SK-N-SH (cell line): ENCODE data around the gene MARF1. TPM values are rescaled to one million over a fixed set of nuclear protein-coding genes. Genes with fewer than 3 reads are reported as not detected.
"Not testable (repeated sequence)": the region's sequence is repeated elsewhere in the genome, so short reads cannot be mapped to it uniquely, and the experiment has no call there.

ENCODE experiments used
- CTCF ChIA-PET: fragments of 300-600, 350-600 bp; formaldehyde crosslinking; extraction: SDS; loops from one replicate; lab custom pipeline; 2021; lab: Yijun Ruan, JAX
- POLR2A ChIA-PET: fragments of 350-600 bp; sonication (Branson Sonifier 250); formaldehyde crosslinking; extraction: SDS; loops from one replicate; lab custom pipeline; 2020; ENCODE audit warnings: antibody characterized with exemption, inconsistent platforms; lab: Yijun Ruan, JAX
- DNase-seq: peaks from one replicate; pipeline ENCODE4 v3.0.0; 2012
- H2AFZ ChIP-seq: fragments of 200-600 bp; sonication (generic); 2 replicates; pipeline ENCODE4 v1.8.1; 2016; ENCODE audit warnings: antibody characterized with exemption, mild to moderate bottlenecking, low read depth
- H3F3A ChIP-seq: fragments of 200-600 bp; sonication (generic); replicated peaks from 2 replicates; pipeline ENCODE3; 2016; ENCODE audit warnings: antibody characterized with exemption, mild to moderate bottlenecking; ENCODE audit not compliant: insufficient read depth
- H3K27ac ChIP-seq, 2 experiments: fragments of 200-500 bp in 1 of 2; fragments of 200-600 bp in 1 of 2; sonication (Bioruptor generic) in 1 of 2; sonication (generic), shearing (Covaris generic) in 1 of 2; 2 replicates each; pipeline versions ENCODE4 v1.5.1 to v1.6.1; 2014 to 2016; ENCODE audit warnings: low read depth in 2 of 2, inconsistent platforms in 1 of 2, low read length in 1 of 2, mild to moderate bottlenecking in 1 of 2, mixed read lengths in 1 of 2
- H3K27me3 ChIP-seq: fragments of 200-600 bp; sonication (generic), shearing (Covaris generic); 2 replicates; pipeline ENCODE4 v1.6.1; 2016; ENCODE audit warnings: mixed run types; ENCODE audit not compliant: insufficient read depth
- H3K36me3 ChIP-seq, 2 experiments: fragments of 200-500 bp in 1 of 2; fragments of 200-600 bp in 1 of 2; sonication (Bioruptor generic) in 1 of 2; sonication (generic) in 1 of 2; replicated peaks in 1 of 2; 2 replicates each; pipeline versions ENCODE3 to v1.5.1; 2014 to 2016; ENCODE audit warnings: low read length in 1 of 2, mild to moderate bottlenecking in 1 of 2; ENCODE audit not compliant: insufficient read depth in 2 of 2, control insufficient read depth in 1 of 2
- H3K4me1 ChIP-seq, 2 experiments: fragments of 200-500 bp in 1 of 2; fragments of 200-600 bp in 1 of 2; sonication (Bioruptor generic) in 1 of 2; sonication (generic), shearing (Covaris generic) in 1 of 2; 2 replicates each; pipeline versions ENCODE4 v1.5.1 to v1.6.1; 2014 to 2016; ENCODE audit warnings: low read depth in 1 of 2, low read length in 1 of 2, mixed run types in 1 of 2; ENCODE audit not compliant: insufficient read depth in 2 of 2, control insufficient read depth in 1 of 2
- H3K4me2 ChIP-seq: fragments of 200-600 bp; sonication (generic), shearing (Covaris generic); 2 replicates; pipeline ENCODE4 v1.6.1; 2017; ENCODE audit warnings: mixed run types
- H3K4me3 ChIP-seq, 2 experiments: fragments of 200-500 bp in 1 of 2; fragments of 200-600 bp in 1 of 2; sonication (Bioruptor generic) in 1 of 2; sonication (generic), shearing (Covaris generic) in 1 of 2; 2 replicates each; pipeline versions ENCODE4 v1.5.1 to v1.8.1; 2014 to 2016; ENCODE audit warnings: low read depth in 2 of 2, inconsistent platforms in 1 of 2, low read length in 1 of 2, mild to moderate bottlenecking in 1 of 2, mixed read lengths in 1 of 2, moderate library complexity in 1 of 2
- H3K79me2 ChIP-seq: fragments of 200-600 bp; sonication (generic); 2 replicates; pipeline ENCODE4 v1.8.1; 2017; ENCODE audit warnings: mild to moderate bottlenecking; ENCODE audit not compliant: insufficient read depth
- H3K9ac ChIP-seq: fragments of 200-600 bp; sonication (generic); 2 replicates; pipeline ENCODE4 v1.6.1; 2017; ENCODE audit warnings: mixed run types
- H3K9me2 ChIP-seq: fragments of 200-600 bp; sonication (generic); 2 replicates; pipeline ENCODE4 v1.6.1; 2017; ENCODE audit warnings: mixed run types
- H3K9me3 ChIP-seq: fragments of 200-600 bp; sonication (generic); 2 replicates; pipeline ENCODE4 v1.6.1; 2017; ENCODE audit warnings: mixed run types, mild to moderate bottlenecking, moderate library complexity
- H4K20me1 ChIP-seq: fragments of 200-600 bp; sonication (generic); 2 replicates; pipeline ENCODE4 v1.6.1; 2017; ENCODE audit warnings: mild to moderate bottlenecking, mixed run types; ENCODE audit not compliant: insufficient read depth
- CHD2 ChIP-seq: fragments of 150-350 bp; IDR thresholded peaks from 2 replicates; pipeline ENCODE4 v1.6.1; 2018; ENCODE audit warnings: low read length; ENCODE audit not compliant: partially characterized antibody
- ELF1 ChIP-seq: IDR thresholded peaks from 2 replicates; pipeline ENCODE4 v1.4.0; 2012
- EZH2phosphoT487 ChIP-seq: fragments of 200-600 bp; sonication (generic); IDR thresholded peaks from 2 replicates; pipeline ENCODE4 v1.6.1; 2017; ENCODE audit warnings: low read depth, mixed run types, mild to moderate bottlenecking, antibody characterized with exemption, moderate library complexity, borderline replicate concordance
- FOXM1 ChIP-seq: IDR thresholded peaks from 2 replicates; pipeline ENCODE4 v1.4.0; 2012; ENCODE audit warnings: low read depth, mild to moderate bottlenecking
- GABPA ChIP-seq: IDR thresholded peaks from 2 replicates; pipeline ENCODE4 v1.4.0; 2012; ENCODE audit warnings: low read depth, mild to moderate bottlenecking
- NRF1 ChIP-seq: IDR thresholded peaks from 2 replicates; pipeline ENCODE4 v1.6.1; 2012; ENCODE audit warnings: low read depth, mild to moderate bottlenecking, low read length
- SIN3A ChIP-seq: IDR thresholded peaks from 2 replicates; pipeline ENCODE4 v1.6.1; 2012; ENCODE audit warnings: low read depth, mild to moderate bottlenecking, low read length, moderate library complexity, borderline replicate concordance
- SMC3 ChIP-seq: IDR thresholded peaks from 2 replicates; pipeline ENCODE4 v1.6.1; 2012; ENCODE audit warnings: low read depth, low read length, improper control_type of control experiment
- WGBS: methylation state at CpG from one replicate; pipeline ENCODE4 v1.1.6; 2017; ENCODE audit warnings: low lambda C conversion rate; 5-methylcytosine and 5-hydroxymethylcytosine counted together
- polyA plus RNA-seq, 3 experiments: library from polyadenylated mRNA; depleted of rRNA; stranded (reverse); fragments of >200 nt; gene quantifications; 2 replicates each; pipeline ENCODE4 v1.2.3, GENCODE V29; 2012
- TF ChIP-seq, protein P1 (sequence below): fragments of 200-600 bp; sonication (generic); IDR thresholded peaks from 2 replicates; pipeline ENCODE4 v1.6.1; 2017; ENCODE audit warnings: antibody characterized with exemption, mild to moderate bottlenecking, moderate library complexity
- TF ChIP-seq, protein P2 (sequence below): IDR thresholded peaks from 2 replicates; pipeline ENCODE4 v1.4.0; 2012; ENCODE audit warnings: low read depth, borderline replicate concordance
- TF ChIP-seq, protein P3 (sequence below): IDR thresholded peaks from 2 replicates; pipeline ENCODE4 v1.6.1; 2012; ENCODE audit warnings: mild to moderate bottlenecking, low read depth, low read length, moderate library complexity

MARF1 gene
- polyA plus RNA-seq, 1 of the 3 experiments (the other 2 are of a cell fraction): 10.3 TPM

DNA sequence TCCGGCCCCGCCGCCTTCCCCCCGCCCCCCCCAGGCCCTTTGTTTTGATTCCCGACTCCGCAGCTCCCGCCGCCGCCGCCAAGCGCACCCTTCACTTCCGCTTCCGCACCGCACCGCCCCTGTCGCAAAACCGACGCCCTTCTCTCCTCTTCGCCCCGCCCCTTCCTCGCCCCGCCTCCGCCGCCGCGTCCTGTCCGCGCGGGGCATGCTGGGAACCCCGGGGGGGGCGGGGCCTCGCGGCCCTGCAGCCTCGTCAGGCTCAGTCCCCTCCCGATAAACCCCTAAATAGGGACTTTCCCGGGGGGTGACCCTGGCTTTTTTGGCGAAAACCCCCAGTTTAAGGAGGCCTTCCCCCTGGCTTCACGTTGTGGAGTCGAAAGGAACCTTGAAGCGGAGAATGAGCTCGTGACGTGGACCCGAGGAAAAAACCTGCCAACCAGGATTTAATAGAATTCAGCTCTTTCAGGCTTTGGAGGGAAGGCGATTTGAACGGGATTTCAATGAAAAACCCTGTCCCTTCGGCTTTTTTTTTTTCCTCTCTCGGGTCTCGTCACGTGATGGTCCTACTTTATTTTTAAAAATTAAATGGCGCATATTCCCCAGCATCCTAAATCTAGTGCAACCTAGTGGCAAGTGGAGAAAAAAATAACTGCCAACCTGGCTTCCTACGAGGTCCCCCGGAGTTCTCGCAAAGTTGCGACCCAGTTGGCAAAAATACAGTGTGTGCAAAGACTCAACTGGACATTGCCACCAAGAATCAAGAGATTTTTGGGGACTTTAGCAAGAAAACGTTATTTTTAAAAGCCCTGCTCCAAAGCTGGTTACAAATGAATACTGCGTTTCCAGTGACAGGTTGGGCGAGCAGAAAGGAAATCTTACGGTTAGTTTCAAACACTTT is at the start of gene MARF1 (continued):
- TF ChIP-seq, protein P1, sequence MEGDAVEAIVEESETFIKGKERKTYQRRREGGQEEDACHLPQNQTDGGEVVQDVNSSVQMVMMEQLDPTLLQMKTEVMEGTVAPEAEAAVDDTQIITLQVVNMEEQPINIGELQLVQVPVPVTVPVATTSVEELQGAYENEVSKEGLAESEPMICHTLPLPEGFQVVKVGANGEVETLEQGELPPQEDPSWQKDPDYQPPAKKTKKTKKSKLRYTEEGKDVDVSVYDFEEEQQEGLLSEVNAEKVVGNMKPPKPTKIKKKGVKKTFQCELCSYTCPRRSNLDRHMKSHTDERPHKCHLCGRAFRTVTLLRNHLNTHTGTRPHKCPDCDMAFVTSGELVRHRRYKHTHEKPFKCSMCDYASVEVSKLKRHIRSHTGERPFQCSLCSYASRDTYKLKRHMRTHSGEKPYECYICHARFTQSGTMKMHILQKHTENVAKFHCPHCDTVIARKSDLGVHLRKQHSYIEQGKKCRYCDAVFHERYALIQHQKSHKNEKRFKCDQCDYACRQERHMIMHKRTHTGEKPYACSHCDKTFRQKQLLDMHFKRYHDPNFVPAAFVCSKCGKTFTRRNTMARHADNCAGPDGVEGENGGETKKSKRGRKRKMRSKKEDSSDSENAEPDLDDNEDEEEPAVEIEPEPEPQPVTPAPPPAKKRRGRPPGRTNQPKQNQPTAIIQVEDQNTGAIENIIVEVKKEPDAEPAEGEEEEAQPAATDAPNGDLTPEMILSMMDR: peak; percentile 60
- peak; percentile 86 for TF ChIP-seq ELF1
- no peak for TF ChIP-seq NRF1
- TF ChIP-seq, protein P2, sequence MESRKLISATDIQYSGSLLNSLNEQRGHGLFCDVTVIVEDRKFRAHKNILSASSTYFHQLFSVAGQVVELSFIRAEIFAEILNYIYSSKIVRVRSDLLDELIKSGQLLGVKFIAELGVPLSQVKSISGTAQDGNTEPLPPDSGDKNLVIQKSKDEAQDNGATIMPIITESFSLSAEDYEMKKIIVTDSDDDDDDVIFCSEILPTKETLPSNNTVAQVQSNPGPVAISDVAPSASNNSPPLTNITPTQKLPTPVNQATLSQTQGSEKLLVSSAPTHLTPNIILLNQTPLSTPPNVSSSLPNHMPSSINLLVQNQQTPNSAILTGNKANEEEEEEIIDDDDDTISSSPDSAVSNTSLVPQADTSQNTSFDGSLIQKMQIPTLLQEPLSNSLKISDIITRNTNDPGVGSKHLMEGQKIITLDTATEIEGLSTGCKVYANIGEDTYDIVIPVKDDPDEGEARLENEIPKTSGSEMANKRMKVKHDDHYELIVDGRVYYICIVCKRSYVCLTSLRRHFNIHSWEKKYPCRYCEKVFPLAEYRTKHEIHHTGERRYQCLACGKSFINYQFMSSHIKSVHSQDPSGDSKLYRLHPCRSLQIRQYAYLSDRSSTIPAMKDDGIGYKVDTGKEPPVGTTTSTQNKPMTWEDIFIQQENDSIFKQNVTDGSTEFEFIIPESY: 0 out of 2 replicates have a peak, but pooled peaks have one; percentile 11
- peak; percentile 86 for TF ChIP-seq GABPA
- TF ChIP-seq FOXM1: peak; percentile 78
- peak; percentile 31 for TF ChIP-seq CHD2
- peak; percentile 14 for TF ChIP-seq SMC3
- TF ChIP-seq EZH2phosphoT487: no peak
- TF ChIP-seq, all 33 proteins: peak for 18

DNA sequence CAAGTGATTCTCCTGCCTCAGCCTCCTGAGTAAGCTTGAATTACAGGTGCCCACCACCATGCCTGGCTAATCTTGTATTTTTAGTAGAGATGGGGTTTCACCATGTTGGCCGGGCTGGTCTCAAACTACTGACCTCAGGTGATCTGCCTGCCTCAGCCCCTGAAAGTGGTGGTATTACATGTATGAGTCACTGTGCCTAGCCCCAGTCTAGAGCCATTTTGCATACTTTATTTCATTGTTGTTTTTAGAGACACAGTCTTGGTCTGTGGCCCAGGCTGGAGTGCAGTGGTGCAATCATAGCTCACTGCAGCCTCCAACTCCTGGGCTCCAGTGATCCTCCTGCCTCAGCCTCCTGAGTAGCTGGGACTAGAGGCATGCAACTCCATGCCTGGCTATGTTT is 49.6 kb upstream of the MARF1 start:
- POLR2A ChIA-PET: interaction anchor here (0.6 kb wide), 2 partner anchors 53 to 412 kb away, joined by 3 to 4 read pairs; no protein-coding TSS in a partner anchor
- not testable (repeated sequence) for H3K9me3 ChIP-seq, H3F3A ChIP-seq, H3K4me1 ChIP-seq, H4K20me1 ChIP-seq, H2AFZ ChIP-seq, H3K27me3 ChIP-seq, H3K4me3 ChIP-seq, H3K4me2 ChIP-seq, H3K79me2 ChIP-seq, H3K9me2 ChIP-seq, DNase-seq, H3K9ac ChIP-seq, H3K27ac ChIP-seq
- CTCF ChIA-PET: interaction anchor here (1.0 kb wide), 2 partner anchors 11 to 13 kb away, joined by 3 read pairs; no protein-coding TSS in a partner anchor
- H3K36me3 ChIP-seq: peaks cover 12 to 61% of the 10 kb centered on the region in 2 experiments
- 100% methylated on average over 1 of the region's 1 CpG for WGBS

DNA sequence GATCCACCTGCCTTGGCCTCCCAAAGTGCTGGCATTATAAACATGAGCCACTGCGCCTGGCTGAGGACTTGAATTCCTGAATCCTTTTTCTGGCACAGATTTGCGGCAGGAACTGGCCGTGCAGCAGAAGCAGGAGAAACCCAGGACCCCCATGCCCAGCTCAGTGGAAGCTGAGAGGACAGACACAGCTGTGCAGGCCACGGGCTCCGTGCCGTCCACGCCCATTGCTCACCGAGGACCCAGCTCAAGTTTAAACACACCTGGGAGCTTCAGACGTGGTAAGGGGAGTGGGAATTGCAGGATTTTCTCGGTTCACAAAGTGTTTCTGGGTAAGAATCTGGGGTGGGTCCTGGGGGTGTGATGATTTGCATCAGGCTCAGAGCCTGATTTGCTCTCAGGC is 48.1 kb upstream of the MARF1 start:
- CTCF ChIA-PET: interaction anchor here (1.3 kb wide), 1 partner anchor 10 kb away, joined by 4 read pairs; no protein-coding TSS in a partner anchor
- TF ChIP-seq SIN3A (no peak), ELF1 (no peak)
- TF ChIP-seq, protein P3, sequence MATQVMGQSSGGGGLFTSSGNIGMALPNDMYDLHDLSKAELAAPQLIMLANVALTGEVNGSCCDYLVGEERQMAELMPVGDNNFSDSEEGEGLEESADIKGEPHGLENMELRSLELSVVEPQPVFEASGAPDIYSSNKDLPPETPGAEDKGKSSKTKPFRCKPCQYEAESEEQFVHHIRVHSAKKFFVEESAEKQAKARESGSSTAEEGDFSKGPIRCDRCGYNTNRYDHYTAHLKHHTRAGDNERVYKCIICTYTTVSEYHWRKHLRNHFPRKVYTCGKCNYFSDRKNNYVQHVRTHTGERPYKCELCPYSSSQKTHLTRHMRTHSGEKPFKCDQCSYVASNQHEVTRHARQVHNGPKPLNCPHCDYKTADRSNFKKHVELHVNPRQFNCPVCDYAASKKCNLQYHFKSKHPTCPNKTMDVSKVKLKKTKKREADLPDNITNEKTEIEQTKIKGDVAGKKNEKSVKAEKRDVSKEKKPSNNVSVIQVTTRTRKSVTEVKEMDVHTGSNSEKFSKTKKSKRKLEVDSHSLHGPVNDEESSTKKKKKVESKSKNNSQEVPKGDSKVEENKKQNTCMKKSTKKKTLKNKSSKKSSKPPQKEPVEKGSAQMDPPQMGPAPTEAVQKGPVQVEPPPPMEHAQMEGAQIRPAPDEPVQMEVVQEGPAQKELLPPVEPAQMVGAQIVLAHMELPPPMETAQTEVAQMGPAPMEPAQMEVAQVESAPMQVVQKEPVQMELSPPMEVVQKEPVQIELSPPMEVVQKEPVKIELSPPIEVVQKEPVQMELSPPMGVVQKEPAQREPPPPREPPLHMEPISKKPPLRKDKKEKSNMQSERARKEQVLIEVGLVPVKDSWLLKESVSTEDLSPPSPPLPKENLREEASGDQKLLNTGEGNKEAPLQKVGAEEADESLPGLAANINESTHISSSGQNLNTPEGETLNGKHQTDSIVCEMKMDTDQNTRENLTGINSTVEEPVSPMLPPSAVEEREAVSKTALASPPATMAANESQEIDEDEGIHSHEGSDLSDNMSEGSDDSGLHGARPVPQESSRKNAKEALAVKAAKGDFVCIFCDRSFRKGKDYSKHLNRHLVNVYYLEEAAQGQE: no peak
- Histone ChIP-seq H2AFZ (no peak overlapping the region), H3K27ac (peak overlapping the region in 1 of 2 experiments; percentile 56; a peak in 2 of 4 replicates), H3K79me2 (no peaks in the 10 kb centered on the region), H3K36me3 (peaks cover 9 to 57% of the 10 kb centered on the region in 2 experiments), H3K27me3 (no peaks in the 10 kb centered on the region), H3K9me2 (no peaks in the 10 kb centered on the region), H3K9ac (no peak overlapping the region), H3K9me3 (no peaks in the 10 kb centered on the region), H3F3A (peaks cover 7% of the 10 kb centered on the region), H3K4me2 (no peak overlapping the region), H3K4me1 (peaks cover 0 to 4% of the 10 kb centered on the region in 2 experiments; a peak in 1 of 4 replicates), H3K4me3 (no peak overlapping the region), H4K20me1 (no peaks in the 10 kb centered on the region)
- DNase-seq: no peak
- 96% methylated on average over 10 of the region's 10 CpGs for WGBS
- POLR2A ChIA-PET: no interaction called here
